H1 (cell line): ENCODE results near the gene CDC26.

Source experiments
- CHD2 ChIP-seq: IDR thresholded peaks from 2 replicates; pipeline ENCODE4 v1.6.1; 2012; ENCODE audit warnings: low read length, improper control_type of control experiment
- CTCF ChIP-seq, 3 experiments: IDR thresholded peaks; 1 replicate in 2 of 3; 2 replicates in 1 of 3; pipeline versions ENCODE4 v1.5.1 to v1.6.1; 2011; ENCODE audit warnings: low read length in 3 of 3, mild to moderate bottlenecking in 3 of 3, inconsistent platforms in 2 of 3, low read depth in 1 of 3, moderate library complexity in 1 of 3; ENCODE audit not compliant: insufficient read depth in 1 of 3; ENCODE audit errors: control extremely low read depth in 1 of 3
- EZH2 ChIP-seq: fragments of 200-600 bp; sonication (generic); IDR thresholded peaks from 2 replicates; pipeline ENCODE4 v1.7.1; 2012; ENCODE audit warnings: low read depth, mild to moderate bottlenecking, moderate library complexity, low read length, inconsistent platforms; ENCODE audit not compliant: severe bottlenecking
- GTF2F1 ChIP-seq: IDR thresholded peaks from 2 replicates; pipeline ENCODE4 v1.6.1; 2012; ENCODE audit warnings: low read depth, low read length, improper control_type of control experiment, borderline replicate concordance
- HDAC6 ChIP-seq: IDR thresholded peaks from one replicate; pipeline ENCODE4 v1.7.1; 2012; ENCODE audit warnings: low read depth, mild to moderate bottlenecking, inconsistent platforms, low read length, moderate library complexity
- KDM5A ChIP-seq: fragments of 200-600 bp; IDR thresholded peaks from 2 replicates; pipeline ENCODE4 v1.7.1; 2012; ENCODE audit warnings: mild to moderate bottlenecking, low read length, inconsistent platforms, mixed read lengths
- NANOG ChIP-seq: IDR thresholded peaks from 2 replicates; pipeline ENCODE4 v1.6.1; 2011; ENCODE audit warnings: low read length, low read depth, mild to moderate bottlenecking, inconsistent platforms; ENCODE audit not compliant: insufficient read depth, poor library complexity, severe bottlenecking
- POLR2AphosphoS5 ChIP-seq: IDR thresholded peaks from 2 replicates; pipeline ENCODE4 v1.6.1; 2011; ENCODE audit warnings: low read depth, low read length
- RAD21 ChIP-seq, 2 experiments: IDR thresholded peaks in 1 of 2; conservative IDR thresholded peaks in 1 of 2; 2 replicates each; pipeline ENCODE4 v1.6.1; 2011; ENCODE audit warnings: low read depth in 2 of 2, low read length in 2 of 2, improper control_type of control experiment in 1 of 2, inconsistent platforms in 1 of 2, mild to moderate bottlenecking in 1 of 2, moderate library complexity in 1 of 2
- SP1 ChIP-seq: IDR thresholded peaks from 2 replicates; pipeline ENCODE4 v1.6.1; 2011; ENCODE audit warnings: low read depth, low read length
- TAF1 ChIP-seq: IDR thresholded peaks from 2 replicates; pipeline ENCODE4 v1.6.1; 2011; ENCODE audit warnings: mild to moderate bottlenecking, low read depth, low read length
- YY1 ChIP-seq: IDR thresholded peaks from 2 replicates; pipeline ENCODE4 v1.6.1; 2011; ENCODE audit warnings: low read depth, mild to moderate bottlenecking, low read length

DNA sequence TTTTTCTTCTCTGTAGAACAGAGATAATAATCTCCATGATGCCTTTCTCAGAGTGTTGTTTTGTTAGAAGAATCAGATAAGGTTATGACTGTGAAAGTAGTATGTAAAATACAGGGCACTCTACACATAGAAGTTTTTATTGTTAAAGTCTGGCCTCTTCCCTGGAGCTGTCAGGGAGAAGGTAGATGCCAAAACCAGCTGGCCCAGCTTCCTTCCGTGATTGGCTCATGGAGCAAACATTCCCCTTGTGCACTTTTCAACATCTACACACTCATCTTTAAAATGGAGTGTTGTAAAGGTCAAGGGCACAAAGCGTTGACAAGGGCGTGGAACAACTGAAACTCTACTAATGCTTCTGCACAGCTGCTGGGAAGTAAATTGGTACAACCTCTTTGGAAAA, 35.2 kb upstream of the CDC26 start:
- TF ChIP-seq CTCF (IDR thresholded peaks at IDR 0.05; ENCODE audit: control extremely low read depth in 1 of 3, insufficient read depth in 1 of 3, low read depth in 1 of 3, low read length in 3 of 3) (no peak), YY1 (no peak), EZH2 (no peak), RAD21 (IDR thresholded peaks at IDR 0.05 in 1 of 2, conservative IDR thresholded peaks at IDR 0.05 in 1 of 2; ENCODE audit: low read depth in 2 of 2, low read length in 2 of 2) (no peak), POLR2AphosphoS5 (no peak), HDAC6 (no peak), KDM5A (no peak), TAF1 (no peak), GTF2F1 (no peak), CHD2 (no peak), NANOG (no peak), SP1 (no peak)
